K562 (cell line): ENCODE data around the gene SNRPF. TPM values are rescaled to one million over a fixed set of nuclear protein-coding genes. Genes with fewer than 3 reads are reported as not detected.

Experiments
- ATAC-seq: fragments of 200-7000 bp; cut with Tn5 transposase; 3 replicates; pipeline ENCODE4 v1.9.1; 2020; ENCODE audit warnings: moderate library complexity
- BruUV-seq: library from RNA; stranded (reverse); fragments of 400-500 nt; replicated peaks from 2 replicates; lab custom pipeline; 2021; lab: Mats Ljungman, UMichigan
- CTCF ChIA-PET: fragments of 300-600 bp; formaldehyde crosslinking; extraction: SDS; loops from one replicate; lab custom pipeline; 2021; ENCODE audit warnings: low intra/inter-chr PET ratio; lab: Yijun Ruan, JAX
- POLR2A ChIA-PET: fragments of 300-600, 350-650 bp; sonication (Branson Sonifier 250); formaldehyde crosslinking; extraction: SDS; loops from one replicate; lab custom pipeline; 2021; ENCODE audit warnings: antibody characterized with exemption, inconsistent platforms; lab: Yijun Ruan, JAX
- DNase-seq, 4 experiments: peaks; one replicate each; pipeline versions ENCODE4 v3.0.0 to v3.0.0-alpha.2; 2011 to 2018; ENCODE audit warnings: low spot score in 3 of 4, mixed read lengths in 3 of 4; ENCODE audit errors: extremely low read depth in 1 of 4
- FAIRE-seq: peaks from 2 replicates; lab custom pipeline; 2011; peaks lifted over from hg19 to GRCh38; lab: Jason Lieb, UNC
- H2AFZ ChIP-seq: 2 replicates; pipeline ENCODE4 v1.6.0; 2011; ENCODE audit warnings: low read depth, low read length, control low read depth, inconsistent platforms
- H3K27ac ChIP-seq: fragments of 200-600 bp; 3 replicates; pipeline ENCODE4 v1.8.0; 2011; ENCODE audit warnings: low read depth, mild to moderate bottlenecking, control low read depth, inconsistent platforms, low read length, moderate library complexity, mixed read lengths; ENCODE audit errors: extremely low read depth
- H3K27me3 ChIP-seq, 2 experiments: fragments of 300-600 bp in 1 of 2; 2 replicates in 1 of 2; 3 replicates in 1 of 2; pipeline versions ENCODE4 v1.6.0 to v1.8.0; 2011; ENCODE audit warnings: inconsistent platforms in 2 of 2, low read length in 2 of 2, mild to moderate bottlenecking in 1 of 2, mixed read lengths in 1 of 2, moderate library complexity in 1 of 2; ENCODE audit not compliant: control insufficient read depth in 2 of 2, insufficient read depth in 2 of 2
- H3K36me3 ChIP-seq: fragments of 300-600 bp; 3 replicates; pipeline ENCODE4 v1.8.0; 2011; ENCODE audit warnings: mild to moderate bottlenecking, low read length, inconsistent platforms; ENCODE audit not compliant: control insufficient read depth, insufficient read depth
- H3K4me1 ChIP-seq, 2 experiments: fragments of 200-600 bp in 1 of 2; replicated peaks in 1 of 2; 2 replicates in 1 of 2; 3 replicates in 1 of 2; pipeline versions ENCODE4 v1.5.1 to v1.8.0; 2011; ENCODE audit warnings: inconsistent platforms in 2 of 2, low read length in 2 of 2, mild to moderate bottlenecking in 1 of 2, mixed read lengths in 1 of 2, moderate library complexity in 1 of 2; ENCODE audit not compliant: control insufficient read depth in 2 of 2, insufficient read depth in 2 of 2
- H3K4me2 ChIP-seq: 2 replicates; pipeline ENCODE4 v1.6.1; 2011; ENCODE audit warnings: low read length, control low read depth, inconsistent platforms, mixed read lengths; ENCODE audit not compliant: insufficient read depth
- H3K4me3 ChIP-seq: fragments of 200-600 bp; sonication (generic), shearing (Covaris generic); 2 replicates; pipeline ENCODE4 v1.5.1; 2016; ENCODE audit warnings: control low read depth, inconsistent platforms
- H3K79me2 ChIP-seq: fragments of 200-600 bp; 3 replicates; pipeline ENCODE4 v1.8.0; 2011; ENCODE audit warnings: low read length, inconsistent platforms; ENCODE audit not compliant: control insufficient read depth, insufficient read depth
- H3K9ac ChIP-seq, 2 experiments: 2 replicates each; pipeline versions ENCODE4 v1.6.0 to v1.6.1; 2011; ENCODE audit warnings: low read depth in 2 of 2, low read length in 2 of 2, control low read depth in 1 of 2, inconsistent platforms in 1 of 2, mild to moderate bottlenecking in 1 of 2, mixed read lengths in 1 of 2; ENCODE audit not compliant: insufficient read depth in 1 of 2
- H3K9me1 ChIP-seq: one replicate; pipeline ENCODE4 v1.6.0; 2011; ENCODE audit warnings: inconsistent platforms, mild to moderate bottlenecking, low read length, moderate library complexity; ENCODE audit not compliant: control insufficient read depth, insufficient read depth
- H3K9me3 ChIP-seq: replicated peaks from 2 replicates; pipeline ENCODE4 v1.5.1; 2011; ENCODE audit warnings: low read depth, low read length, inconsistent platforms; ENCODE audit not compliant: control insufficient read depth, insufficient read depth
- H4K20me1 ChIP-seq: replicated peaks from 2 replicates; pipeline ENCODE4 v1.6.1; 2011; ENCODE audit warnings: low read length, inconsistent platforms, mixed read lengths; ENCODE audit not compliant: control insufficient read depth, insufficient read depth
- FOXM1 ChIP-seq, 2 experiments: fragments of 450-650 bp in 1 of 2; sonication (generic) in 1 of 2; formaldehyde crosslinking in 1 of 2; IDR thresholded peaks; 2 replicates each; pipeline versions ENCODE4 v1.6.1 to v1.9.0; 2017 to 2022; ENCODE audit warnings: low read depth in 2 of 2, mild to moderate bottlenecking in 2 of 2, missing genetic modification reagents in 1 of 2, moderate library complexity in 1 of 2
- SMAD4 ChIP-seq: fragments of 250-450 bp; sonication (Bioruptor Pico); conservative IDR thresholded peaks from 2 replicates; pipeline ENCODE4 v1.8.0; 2021; ENCODE audit warnings: inconsistent platforms, mild to moderate bottlenecking, moderate library complexity
- SNAPC5 ChIP-seq: fragments of 250-450 bp; sonication (Bioruptor Pico); IDR thresholded peaks from 2 replicates; pipeline ENCODE4 v1.8.0; 2021; ENCODE audit warnings: moderate library complexity, mild to moderate bottlenecking, inconsistent platforms
- WGBS: fragments of 100-300 bp; shearing (Covaris generic); methylation state at CpG from one replicate; pipeline ENCODE4 v1.1.6; 2016; ENCODE audit warnings: low coverage, mixed read lengths; ENCODE audit not compliant: insufficient coverage; ENCODE audit errors: missing lambda C conversion rate; 5-methylcytosine and 5-hydroxymethylcytosine counted together
- in situ Hi-C: fragments of 300-500 bp; cut with MboI; formaldehyde crosslinking; loops from 4 replicates; pipeline ENCODE4 v1.15.0; 2018; ENCODE audit warnings: inconsistent platforms, mixed read lengths
- intact Hi-C: fragments of 100-400 bp; cut with micrococcal nuclease; formaldehyde crosslinking; loops from 2 replicates; pipeline ENCODE4 v1.14.2; 2022
- polyA plus RNA-seq, 8 experiments: library from polyadenylated mRNA; depleted of rRNA in 4 of 8; stranded (reverse) in 5 of 8; unstranded in 3 of 8; fragments of >200 nt; fragmentation: Nextera tagmentation in 2 of 8; fragmentation: Illumina TruSeq in 1 of 8; extraction: Ambion mirVana in 2 of 8; extraction: Trizol in 1 of 8; gene quantifications; 2 replicates each; pipeline versions ENCODE4 v1.2.1 to v1.2.3, GENCODE V29; 2011 to 2014; ENCODE audit warnings: inconsistent platforms in 1 of 8, missing spikeins in 1 of 8
- total RNA-seq, 7 experiments: library from RNA; depleted of rRNA in 6 of 7; stranded (reverse); fragments of >200 nt in 6 of 7; fragmentation: Illumina TruSeq in 2 of 7; extraction: Trizol in 2 of 7; gene quantifications; 2 replicates each; pipeline versions ENCODE4 v1.2.1 to v1.2.3, GENCODE V29; 2011 to 2021; ENCODE audit warnings: low replicate concordance in 1 of 7
- TF ChIP-seq, protein P1 (sequence below), 2 experiments: fragments of 450-650 bp in 1 of 2; sonication (generic) in 1 of 2; formaldehyde crosslinking in 1 of 2; IDR thresholded peaks in 1 of 2; conservative IDR thresholded peaks in 1 of 2; 2 replicates each; pipeline versions ENCODE4 v1.6.1 to v1.8.1; 2016 to 2023; ENCODE audit warnings: mild to moderate bottlenecking in 2 of 2, moderate library complexity in 2 of 2, inconsistent platforms in 1 of 2, missing genetic modification reagents in 1 of 2

SNRPF gene
- total and polyA plus RNA-seq, 9 of the 15 experiments (the other 6 are each of a cell fraction or from before 2014, with no cell fraction given), result 37.9 to 205 (median 93.6) TPM

DNA sequence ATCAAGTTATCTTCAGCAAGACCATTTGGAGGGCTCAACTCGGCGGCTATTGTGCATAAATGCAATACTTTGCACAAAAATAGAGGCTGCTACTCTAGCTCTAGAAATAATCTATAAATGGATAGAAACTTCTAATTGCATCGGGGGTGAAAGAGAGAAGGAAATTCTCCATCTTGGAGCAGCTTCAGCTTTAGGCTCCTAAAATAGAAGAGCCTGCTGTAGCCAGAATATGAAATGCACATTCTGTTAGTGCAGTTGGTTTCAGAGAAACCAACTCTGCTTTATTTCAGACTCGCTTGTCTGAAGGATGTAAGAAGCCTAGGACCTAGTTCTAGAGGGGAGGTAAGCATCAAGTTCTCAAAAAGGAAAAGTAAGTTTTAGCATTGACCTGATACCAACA is 38.1 kb downstream of the SNRPF start (continued):
- TF ChIP-seq FOXM1 (IDR thresholded peaks at IDR 0.05; ENCODE audit: low read depth) (no peak), FOXM1 (CRISPR knock-in tag; IDR thresholded peaks at IDR 0.05; ENCODE audit: low read depth) (no peak), SMAD4 (CRISPR knock-in tag) (no peak)
- TF ChIP-seq, all 486 proteins: peak for 0

- DNase-seq (no peak), ATAC-seq (no peak), FAIRE-seq (no peak)
- ChIA-PET CTCF (interaction anchor here (0.6 kb wide), 1 partner anchor 70 kb away, joined by 4 read pairs; no protein-coding TSS in a partner anchor), POLR2A (no interaction called here)
- Histone ChIP-seq H3K4me1 (no peaks in the 10 kb centered on the region), H3K27ac (no peak overlapping the region), H4K20me1 (no peaks in the 10 kb centered on the region), H3K4me2 (no peak overlapping the region), H3K4me3 (no peak overlapping the region), H2AFZ (no peak overlapping the region), H3K79me2 (no peaks in the 10 kb centered on the region), H3K9me3 (no peaks in the 10 kb centered on the region), H3K9ac (no peak overlapping the region), H3K36me3 (no peaks in the 10 kb centered on the region), H3K27me3 (peaks cover 5 to 7% of the 10 kb centered on the region in 2 experiments; a peak in 3 of 5 replicates), H3K9me1 (no peaks in the 10 kb centered on the region)
- WGBS, result 1% methylated on average over 4 of the region's 4 CpGs
- TF ChIP-seq, protein P1, sequence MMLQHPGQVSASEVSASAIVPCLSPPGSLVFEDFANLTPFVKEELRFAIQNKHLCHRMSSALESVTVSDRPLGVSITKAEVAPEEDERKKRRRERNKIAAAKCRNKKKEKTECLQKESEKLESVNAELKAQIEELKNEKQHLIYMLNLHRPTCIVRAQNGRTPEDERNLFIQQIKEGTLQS (IDR thresholded peaks at IDR 0.05), result peak; percentile 32; the same call in 1 of the 2 replicates
- TF ChIP-seq, protein P1 (CRISPR knock-in tag; conservative IDR thresholded peaks at IDR 0.05), result no peak
- no peak for TF ChIP-seq SNAPC5 (CRISPR knock-in tag)
- BruUV-seq, result no TSS peak
- in situ Hi-C loops (no loop called here), intact Hi-C loops (no loop called here)
Measured at GRCh38 chr12:95898081-95898480, 39.3 kb downstream of the SNRPF start.
